ENCODE measurements around the gene MCRIP1.

GRCh38 chr17:81792675-81793615, 40.1 kb downstream of the MCRIP1 start:
- no peak for TF ChIP-seq CTCF (IDR thresholded peaks at IDR 0.05)
- no peak for TF ChIP-seq EP300 (IDR thresholded peaks at IDR 0.05)
